ENCODE results near the gene ACADM. TPM values are rescaled to one million over a fixed set of nuclear protein-coding genes. Genes with fewer than 3 reads are reported as not detected.
"Not testable (repeated sequence)": the region's sequence is repeated elsewhere in the genome, so short reads cannot be mapped to it uniquely, and the experiment has no call there.

The ACADM gene
- total RNA-seq = 43.1 TPM
- long read RNA-seq, transcript ACADM-202 (12 exons, 2,619 nt) = major isoform, 35 of 48 reads
- long read RNA-seq, partial matches to known transcripts = 6 of 48 reads
- long read RNA-seq, other reads (novel, unspliced or antisense) = 4 of 48 reads

DNA sequence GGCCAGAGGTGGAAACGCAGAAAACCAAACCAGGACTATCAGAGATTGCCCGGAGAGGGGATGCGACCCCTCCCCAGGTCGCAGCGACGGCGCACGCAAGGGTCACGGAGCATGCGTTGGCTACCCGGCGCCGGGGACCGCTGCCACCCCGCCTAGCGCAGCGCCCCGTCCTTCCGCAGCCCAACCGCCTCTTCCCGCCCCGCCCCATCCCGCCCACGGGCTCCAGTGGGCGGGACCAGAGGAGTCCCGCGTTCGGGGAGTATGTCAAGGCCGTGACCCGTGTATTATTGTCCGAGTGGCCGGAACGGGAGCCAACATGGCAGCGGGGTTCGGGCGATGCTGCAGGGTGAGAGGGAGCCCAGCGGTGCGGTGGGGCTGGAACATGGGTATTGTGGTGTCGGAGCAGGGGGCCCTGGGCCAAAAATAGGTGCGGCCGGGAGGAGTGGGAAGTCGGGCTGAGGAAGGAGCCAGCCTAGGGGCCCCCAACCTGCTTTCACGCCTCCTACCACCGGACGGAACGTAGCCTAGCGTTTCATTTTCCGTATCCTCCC lies at the start of gene ACADM:
TSS of gene ACADM (plus strand) at position 238 of the 551 bp plus-strand sequence. CDS start at position 317, 79 bp downstream.
- H3K4me3 ChIP-seq = peak within 1 kb of the TSS; percentile 81
- H3K4me1 ChIP-seq = peaks cover 35% of the 10 kb centered on the region
- no peaks in the 10 kb centered on the region for H3K27me3 ChIP-seq (ENCODE audit: low read depth)
- ATAC-seq = peak; percentile 99 to 100
- DNase-seq = peak; percentile 91
- TF ChIP-seq, protein P1, sequence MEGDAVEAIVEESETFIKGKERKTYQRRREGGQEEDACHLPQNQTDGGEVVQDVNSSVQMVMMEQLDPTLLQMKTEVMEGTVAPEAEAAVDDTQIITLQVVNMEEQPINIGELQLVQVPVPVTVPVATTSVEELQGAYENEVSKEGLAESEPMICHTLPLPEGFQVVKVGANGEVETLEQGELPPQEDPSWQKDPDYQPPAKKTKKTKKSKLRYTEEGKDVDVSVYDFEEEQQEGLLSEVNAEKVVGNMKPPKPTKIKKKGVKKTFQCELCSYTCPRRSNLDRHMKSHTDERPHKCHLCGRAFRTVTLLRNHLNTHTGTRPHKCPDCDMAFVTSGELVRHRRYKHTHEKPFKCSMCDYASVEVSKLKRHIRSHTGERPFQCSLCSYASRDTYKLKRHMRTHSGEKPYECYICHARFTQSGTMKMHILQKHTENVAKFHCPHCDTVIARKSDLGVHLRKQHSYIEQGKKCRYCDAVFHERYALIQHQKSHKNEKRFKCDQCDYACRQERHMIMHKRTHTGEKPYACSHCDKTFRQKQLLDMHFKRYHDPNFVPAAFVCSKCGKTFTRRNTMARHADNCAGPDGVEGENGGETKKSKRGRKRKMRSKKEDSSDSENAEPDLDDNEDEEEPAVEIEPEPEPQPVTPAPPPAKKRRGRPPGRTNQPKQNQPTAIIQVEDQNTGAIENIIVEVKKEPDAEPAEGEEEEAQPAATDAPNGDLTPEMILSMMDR (IDR thresholded peaks at IDR 0.05) = no peak
- H3K36me3 ChIP-seq = no peaks in the 10 kb centered on the region
- H3K27ac ChIP-seq = peak within 1 kb of the TSS; percentile 87
- intact Hi-C loops (cut with DNase I) = no loop called here
- H3K9me3 ChIP-seq = no peaks in the 10 kb centered on the region

DNA sequence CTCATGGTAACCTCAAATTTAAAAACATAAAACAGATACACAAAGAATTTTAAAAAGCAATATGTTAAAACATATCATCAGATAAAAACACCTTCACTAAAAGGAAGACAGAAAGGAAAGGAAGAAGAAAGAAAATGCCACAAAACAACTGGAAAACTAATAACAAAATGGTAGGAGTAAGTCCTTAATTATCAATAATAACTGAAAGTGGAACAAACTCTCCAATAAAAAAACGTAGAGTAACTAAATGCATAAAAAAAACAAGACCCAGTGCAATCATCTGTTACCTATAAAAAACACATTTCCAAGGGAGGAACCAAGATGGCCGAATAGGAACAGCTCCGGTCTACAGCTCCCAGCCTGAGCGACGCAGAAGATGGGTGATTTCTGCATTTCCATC lies 47.1 kb upstream of the ACADM start:
- no peaks in the 10 kb centered on the region for H3K4me1 ChIP-seq
- intact Hi-C loops (cut with DNase I) = no loop called here
- H3K27me3 ChIP-seq (ENCODE audit: low read depth) = no peaks in the 10 kb centered on the region
- no peaks in the 10 kb centered on the region for H3K36me3 ChIP-seq
- H3K4me3 ChIP-seq = no peak overlapping the region
- H3K9me3 ChIP-seq = no peaks in the 10 kb centered on the region
- TF ChIP-seq, protein P1 (IDR thresholded peaks at IDR 0.05) = no peak
- ATAC-seq (no peak), DNase-seq (no peak)
- no peak overlapping the region for H3K27ac ChIP-seq

GRCh38 chr1:75677964-75678363 lies 46.5 kb upstream of the ACADM start:
- ATAC-seq; H3K4me3 ChIP-seq; intact Hi-C loops (cut with DNase I); H3K27ac ChIP-seq; DNase-seq; H3K4me1 ChIP-seq; H3K9me3 ChIP-seq; H3K27me3 ChIP-seq (ENCODE audit: low read depth); H3K36me3 ChIP-seq: not testable (repeated sequence)

- H3K4me1 ChIP-seq = no peaks in the 10 kb centered on the region
- TF ChIP-seq, protein P1 (IDR thresholded peaks at IDR 0.05) = no peak
- no peak overlapping the region for H3K27ac ChIP-seq
- no peak overlapping the region for H3K4me3 ChIP-seq
- DNase-seq (no peak), ATAC-seq (no peak)
- intact Hi-C loops (cut with DNase I) = no loop called here
- H3K9me3 ChIP-seq = no peaks in the 10 kb centered on the region
- H3K36me3 ChIP-seq = no peaks in the 10 kb centered on the region
- no peaks in the 10 kb centered on the region for H3K27me3 ChIP-seq (ENCODE audit: low read depth)
Measured at GRCh38 chr1:75690547-75690946, 34.0 kb upstream of the ACADM start.

- TF ChIP-seq, protein P1 (IDR thresholded peaks at IDR 0.05) = no peak
Measured at GRCh38 chr1:75693551-75693950, 31.0 kb upstream of the ACADM start.

DNA sequence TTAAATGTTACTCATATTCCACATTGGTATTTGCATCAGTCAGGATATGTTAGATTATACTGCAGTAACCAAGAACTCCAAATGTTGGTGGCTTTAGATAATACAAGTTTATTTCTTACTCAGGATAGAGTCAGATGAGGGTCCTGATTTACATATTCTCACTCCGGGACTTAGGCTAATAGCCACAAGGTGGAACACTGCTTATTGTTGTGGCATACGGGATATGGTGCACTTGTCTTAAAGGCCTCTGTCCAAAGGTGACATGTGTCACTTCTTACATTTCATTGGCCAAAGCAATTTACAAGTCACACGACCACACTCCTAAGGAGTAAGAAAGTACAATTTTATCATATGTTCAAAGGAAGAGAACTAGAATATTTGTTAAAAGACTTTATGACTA lies 28.5 kb upstream of the ACADM start:
- H3K4me1 ChIP-seq = no peaks in the 10 kb centered on the region
- TF ChIP-seq, protein P1 (IDR thresholded peaks at IDR 0.05) = no peak
- H3K27ac ChIP-seq = no peak overlapping the region
- DNase-seq (no peak), ATAC-seq (no peak)
- no peaks in the 10 kb centered on the region for H3K27me3 ChIP-seq (ENCODE audit: low read depth)
- H3K9me3 ChIP-seq = no peaks in the 10 kb centered on the region
- intact Hi-C loops (cut with DNase I) = no loop called here
- H3K36me3 ChIP-seq = no peaks in the 10 kb centered on the region
- H3K4me3 ChIP-seq = no peak overlapping the region

More at GRCh38 chr1:75693551-75693950, 31.0 kb upstream of the ACADM start:
- Histone ChIP-seq H3K27ac (no peak overlapping the region), H3K4me1 (no peaks in the 10 kb centered on the region), H3K9me3 (no peaks in the 10 kb centered on the region), H3K27me3 (ENCODE audit: low read depth) (no peaks in the 10 kb centered on the region), H3K4me3 (no peak overlapping the region), H3K36me3 (no peaks in the 10 kb centered on the region)
- DNase-seq = no peak
- ATAC-seq = no peak
- intact Hi-C loops (cut with DNase I) = no loop called here
